GM19397 (cell line): Measurements from ENCODE around the gene CHAC2.
"Not testable (repeated sequence)": the region's sequence is repeated elsewhere in the genome, so short reads cannot be mapped to it uniquely, and the experiment has no call there.

Experiments used
- ATAC-seq: cut with Tn5 transposase; IDR thresholded peaks from one replicate; pipeline ENCODE4 v1.9.1; 2021; ENCODE audit warnings: mild to moderate bottlenecking, moderate library complexity; ENCODE audit not compliant: unreplicated experiment

The CHAC2 gene

GRCh38 chr2:53777134-53777533 is 9.5 kb downstream of the CHAC2 start:
- no peak for ATAC-seq

DNA sequence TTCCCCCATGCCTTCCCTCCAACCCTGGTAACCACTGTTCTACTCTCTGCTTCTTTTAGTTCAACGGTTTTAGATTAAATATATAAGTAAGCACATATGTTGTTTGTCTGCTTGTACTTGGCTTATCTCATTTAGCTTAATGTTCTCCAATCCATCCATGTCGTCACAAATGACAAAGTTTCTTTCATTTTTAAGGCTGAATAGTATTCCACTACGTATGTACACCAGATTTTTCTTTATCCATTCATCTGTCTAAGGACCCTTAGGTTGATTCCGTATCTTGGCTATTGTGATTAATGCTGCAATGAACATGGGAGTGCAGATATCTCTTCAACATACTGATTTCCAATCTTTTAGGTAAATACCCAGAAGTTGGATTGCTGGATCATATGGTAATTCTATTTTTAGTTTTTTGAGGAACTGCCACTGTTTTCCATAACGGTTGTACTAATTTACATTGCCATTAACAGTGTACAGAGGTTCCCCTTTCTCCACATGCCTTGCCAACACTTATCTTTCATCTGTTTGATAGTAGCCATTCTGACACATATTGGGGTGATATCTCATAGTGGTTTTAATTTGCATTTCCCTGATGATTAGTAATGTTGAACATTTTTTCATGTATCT is 11.0 kb downstream of the CHAC2 start:
- no peak for ATAC-seq

GRCh38 chr2:53780056-53780455 is 12.5 kb downstream of the CHAC2 start:
- no peak for ATAC-seq

DNA sequence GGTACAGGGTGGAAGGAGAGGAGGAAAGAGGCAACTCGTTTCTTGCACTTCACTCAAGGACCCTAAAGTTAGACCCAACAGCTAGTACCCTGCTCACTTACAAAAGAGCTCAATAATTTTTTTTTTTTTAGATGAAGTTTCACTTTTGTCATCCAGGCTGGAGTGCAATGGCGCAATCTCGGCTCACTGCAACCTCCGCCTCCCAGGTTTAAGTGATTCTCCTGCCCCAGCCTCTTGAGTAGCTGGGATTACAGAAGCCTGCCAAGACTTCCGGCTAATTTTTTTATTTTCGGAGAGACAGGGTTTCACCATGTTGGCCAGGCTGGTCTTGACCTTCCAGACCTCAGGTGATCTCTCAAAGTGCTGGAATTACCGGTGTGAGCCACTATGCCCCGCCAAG is 15.1 kb downstream of the CHAC2 start:
- ATAC-seq = no peak

GRCh38 chr2:53784436-53784835 is 16.8 kb downstream of the CHAC2 start:
- ATAC-seq = no peak

- no peak for ATAC-seq
Measured at GRCh38 chr2:53785366-53785765, 17.8 kb downstream of the CHAC2 start.

DNA sequence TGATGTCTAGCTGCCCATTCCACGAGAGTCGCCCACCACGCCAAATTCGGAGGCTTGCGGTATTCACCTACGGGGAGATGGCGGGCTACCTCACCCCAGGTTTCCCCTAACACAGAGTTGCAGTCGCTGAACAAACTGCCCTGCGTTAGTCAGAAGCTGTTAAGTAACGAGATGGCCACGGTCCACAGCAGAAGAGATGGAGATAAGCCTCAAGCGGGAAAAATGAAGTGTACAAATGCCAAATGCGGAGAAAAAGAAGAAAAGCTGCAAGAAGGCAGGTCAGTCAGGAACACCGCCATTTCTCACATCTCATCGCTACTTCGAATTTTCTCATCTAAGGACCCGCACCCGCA is 18.7 kb downstream of the CHAC2 start:
- ATAC-seq = peak; percentile 19

GRCh38 chr2:53786705-53787613 is 19.4 kb downstream of the CHAC2 start, which contains the start of the genes ASB3 and ERLEC1:
ASB3 (minus strand) TSS chr2:53786953; CDS start chr2:53765572, 21,381 bp downstream.
ERLEC1 (plus strand) TSS chr2:53787044; CDS start chr2:53787211, 167 bp downstream.
- ATAC-seq = peak; percentile 97

GRCh38 chr2:53787614-53788289 is 20.1 kb downstream of the CHAC2 start:
- ATAC-seq = no peak

DNA sequence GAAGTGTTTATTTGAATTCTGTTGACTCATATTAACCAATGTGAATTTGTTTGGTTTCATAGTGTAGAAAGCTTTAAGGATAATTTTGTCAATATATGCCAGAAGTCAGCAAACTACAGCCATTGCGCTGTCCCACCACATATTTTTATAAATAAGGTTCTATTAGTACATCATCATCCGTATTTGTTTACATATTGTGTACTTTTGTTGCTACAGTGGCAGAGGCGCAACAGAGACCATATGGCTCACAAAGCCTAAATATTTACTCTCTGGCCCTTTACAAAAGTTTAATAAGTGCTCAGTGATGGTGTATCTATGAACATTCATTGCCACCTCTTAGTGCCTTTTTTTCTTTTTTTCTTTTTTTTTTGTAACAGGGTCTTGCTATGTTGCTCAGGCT is 25.7 kb downstream of the CHAC2 start:
- no peak for ATAC-seq

GRCh38 chr2:53793821-53794220 is 26.2 kb downstream of the CHAC2 start:
- ATAC-seq = no peak

- no peak for ATAC-seq
Measured at GRCh38 chr2:53801547-53801946, 33.9 kb downstream of the CHAC2 start.

GRCh38 chr2:53802617-53803151 is 35.1 kb downstream of the CHAC2 start:
- no peak for ATAC-seq

GRCh38 chr2:53811601-53812000 is 44.0 kb downstream of the CHAC2 start:
- no peak for ATAC-seq

GRCh38 chr2:53813151-53813550 is 45.5 kb downstream of the CHAC2 start:
- ATAC-seq = no peak

- no peak for ATAC-seq
Measured at GRCh38 chr2:53818854-53819435, 51.3 kb downstream of the CHAC2 start.

DNA sequence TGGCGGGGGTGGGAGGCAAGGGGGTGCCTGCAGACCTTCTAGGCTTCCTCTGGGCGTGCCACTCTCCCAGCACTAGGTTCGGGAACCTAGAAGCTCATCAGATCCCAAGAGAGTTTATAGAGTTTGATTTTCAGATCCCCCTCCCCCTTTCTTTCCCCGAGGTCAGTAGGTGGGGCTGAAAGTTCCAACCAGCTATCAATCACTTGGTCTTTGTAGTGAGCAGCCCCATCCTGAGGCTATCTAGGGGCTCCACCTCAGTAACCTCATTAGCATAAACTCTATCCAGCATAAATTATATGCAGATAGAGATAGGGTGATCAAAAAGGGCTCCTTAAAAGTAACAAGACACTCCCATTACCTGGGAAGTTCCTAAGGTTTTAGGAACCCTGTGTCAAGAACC is 52.0 kb downstream of the CHAC2 start:
- no peak for ATAC-seq

DNA sequence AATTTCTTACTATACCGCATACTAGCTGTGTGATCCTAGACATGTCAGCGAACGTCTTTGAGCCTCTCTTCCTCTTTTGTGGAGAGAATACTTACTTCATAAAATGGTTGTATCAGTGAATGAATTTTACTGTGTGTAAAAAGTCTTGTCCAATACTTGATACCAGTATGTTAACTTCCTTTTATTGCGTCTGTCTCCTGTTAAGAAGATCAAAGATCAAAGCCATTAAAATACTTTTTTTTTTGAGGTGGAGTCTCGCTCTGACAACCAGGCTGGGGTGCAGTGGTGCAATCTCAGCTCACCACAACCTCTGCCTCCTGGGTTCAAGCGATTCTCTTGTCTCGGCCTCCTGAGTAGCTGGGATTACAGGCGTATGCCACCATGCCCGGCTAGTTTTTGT is 52.4 kb downstream of the CHAC2 start:
- ATAC-seq = no peak

DNA sequence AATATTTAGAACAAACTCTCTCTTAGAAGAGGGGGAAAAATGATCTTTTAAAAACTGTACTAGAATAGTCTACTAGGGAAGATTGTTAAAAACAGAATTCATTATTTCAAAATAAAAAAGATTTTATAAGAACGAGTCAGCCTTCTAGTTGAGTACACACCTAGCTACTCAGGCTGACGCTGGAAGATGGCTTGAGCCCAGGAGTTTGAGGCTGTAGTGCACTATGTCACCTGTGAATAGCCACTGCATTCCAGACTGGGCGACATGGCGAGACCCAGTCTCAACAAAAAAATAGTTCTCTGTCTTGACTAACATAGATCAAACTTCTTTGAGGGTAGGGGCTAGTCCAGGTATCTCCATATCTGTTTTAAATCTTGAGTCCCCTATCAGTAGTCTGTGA is 53.1 kb downstream of the CHAC2 start:
- no peak for ATAC-seq

DNA sequence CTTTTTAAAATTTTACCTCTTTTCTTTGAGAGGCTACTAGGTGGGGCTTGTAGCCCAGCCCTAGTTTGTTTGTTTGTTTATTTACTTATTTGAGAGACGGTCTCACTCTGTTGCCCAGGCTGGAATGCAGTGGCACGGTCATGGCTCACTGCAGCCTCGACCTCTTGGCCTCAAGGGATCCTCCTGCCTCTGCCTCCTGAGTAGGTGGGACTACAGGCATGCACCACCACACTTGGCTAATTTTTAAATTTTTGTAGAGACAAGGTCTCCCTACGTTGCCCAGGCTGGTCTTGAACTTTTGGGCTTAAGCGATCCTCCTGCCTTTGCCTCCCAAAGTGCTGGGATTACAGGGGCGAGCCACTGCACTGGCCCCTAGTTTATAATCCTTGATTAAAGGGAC is 54.2 kb downstream of the CHAC2 start:
- ATAC-seq = no peak

GRCh38 chr2:53823639-53824038 is 56.0 kb downstream of the CHAC2 start:
- ATAC-seq = not testable (repeated sequence)
